ENCODE results near the gene PYROXD2.

Gene PYROXD2

DNA sequence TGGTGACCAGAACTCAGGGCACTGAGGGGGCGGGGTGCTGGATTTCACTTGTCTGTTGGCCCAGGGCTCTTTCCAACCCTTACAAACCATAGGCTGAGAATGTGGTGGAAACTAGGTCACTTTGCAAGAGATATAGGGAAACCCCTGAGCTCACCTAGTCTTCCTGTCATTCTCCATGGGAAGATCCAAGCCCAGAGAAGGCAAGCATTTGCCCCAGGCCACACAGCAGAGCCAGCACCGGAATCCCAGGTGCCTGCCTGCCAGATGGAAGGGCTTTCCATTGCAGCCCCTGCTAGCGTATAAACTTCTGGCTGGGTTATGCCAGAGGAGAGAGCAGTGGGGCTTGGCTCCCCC, 427 bp downstream of the PYROXD2 start:
- FAIRE-seq, result no peak

DNA sequence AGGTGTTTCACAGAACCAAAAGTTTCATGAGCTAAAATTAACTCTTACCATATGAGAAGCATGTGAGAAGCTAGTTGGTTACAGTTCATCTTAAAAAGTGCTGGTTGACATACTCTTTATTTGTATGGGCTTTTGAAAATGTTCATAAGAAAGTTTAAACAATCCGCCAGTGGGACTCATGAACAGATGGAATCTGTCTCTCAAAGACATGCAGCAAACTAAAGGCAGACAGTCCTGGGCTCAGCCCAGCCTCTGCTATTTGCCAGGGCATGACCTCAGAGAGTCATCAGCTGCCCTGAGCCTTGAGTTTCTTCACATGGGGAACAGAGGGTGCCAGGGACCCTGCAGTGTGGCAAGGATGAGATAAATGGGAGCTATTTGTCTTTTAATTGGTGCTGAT, 3.2 kb downstream of the PYROXD2 start:
- FAIRE-seq, result no peak

DNA sequence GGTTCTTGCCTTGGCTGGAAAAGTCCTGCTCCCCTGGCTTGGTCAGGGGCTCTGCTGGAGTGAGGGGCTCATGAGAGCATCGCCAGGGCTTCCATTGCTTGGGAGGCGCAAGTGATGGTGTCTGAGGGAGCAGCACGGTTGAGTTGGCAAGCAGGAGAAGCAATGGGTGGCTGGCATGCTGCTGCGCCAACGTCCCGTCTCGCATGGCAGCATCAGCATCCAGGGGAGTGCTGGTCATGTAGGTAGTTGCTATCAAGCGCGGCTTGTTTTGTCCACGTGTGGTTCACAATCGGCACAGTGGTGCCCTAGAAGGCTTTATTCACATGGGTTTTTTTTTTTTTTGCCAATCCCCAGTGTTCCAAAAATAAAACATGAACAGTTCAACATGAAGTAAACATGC, 3.8 kb downstream of the PYROXD2 start:
- no peak for FAIRE-seq

DNA sequence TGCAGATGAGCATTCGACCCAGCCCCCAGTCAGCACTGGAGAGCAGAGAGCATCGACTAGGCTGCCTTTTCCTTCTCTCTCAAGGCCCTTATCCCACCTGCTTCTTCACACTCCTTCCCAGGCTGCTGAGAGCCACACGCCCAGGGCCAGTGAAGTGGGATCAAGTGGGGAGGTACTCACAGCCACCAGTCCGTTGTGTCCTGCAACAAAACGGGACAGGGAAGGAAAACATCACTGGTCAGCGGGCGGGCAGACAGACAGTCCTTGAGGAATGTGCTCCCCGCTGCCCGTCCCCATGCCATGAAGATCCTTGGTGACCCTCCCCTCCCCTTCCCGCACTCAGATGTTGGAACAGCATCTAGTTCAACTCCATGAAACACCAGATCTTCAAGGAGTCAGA, 4.2 kb downstream of the PYROXD2 start:
- FAIRE-seq, result no peak

DNA sequence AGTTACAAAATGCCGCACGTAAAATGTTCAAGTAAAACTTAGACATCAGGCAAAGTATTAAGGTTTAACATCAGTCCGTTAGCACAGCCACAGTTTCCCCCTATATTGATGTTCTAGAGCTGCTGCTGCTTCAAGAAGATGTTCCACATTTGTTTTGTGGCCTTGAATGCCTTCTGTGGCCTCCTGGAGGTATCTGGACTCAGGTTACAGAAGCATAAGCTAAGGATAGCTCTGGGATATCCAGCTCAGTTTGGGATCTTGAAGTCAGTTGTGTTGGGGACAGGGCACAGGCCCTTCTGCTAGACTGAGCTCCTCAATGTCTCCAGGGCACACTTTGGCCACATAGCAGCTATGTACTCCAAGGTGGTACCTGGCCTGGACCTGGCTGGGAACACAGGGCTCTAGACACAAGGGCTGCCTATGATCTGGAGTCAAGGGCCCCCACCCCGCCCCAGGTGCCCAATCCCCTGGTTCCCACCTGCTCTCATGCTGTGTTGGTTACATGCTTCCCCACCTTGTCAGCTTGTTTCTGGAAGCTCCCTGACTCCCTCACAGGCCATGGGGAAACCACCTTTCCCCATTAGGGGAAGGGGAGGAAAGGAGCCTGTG, 4.7 kb downstream of the PYROXD2 start:
- FAIRE-seq, result no peak

DNA sequence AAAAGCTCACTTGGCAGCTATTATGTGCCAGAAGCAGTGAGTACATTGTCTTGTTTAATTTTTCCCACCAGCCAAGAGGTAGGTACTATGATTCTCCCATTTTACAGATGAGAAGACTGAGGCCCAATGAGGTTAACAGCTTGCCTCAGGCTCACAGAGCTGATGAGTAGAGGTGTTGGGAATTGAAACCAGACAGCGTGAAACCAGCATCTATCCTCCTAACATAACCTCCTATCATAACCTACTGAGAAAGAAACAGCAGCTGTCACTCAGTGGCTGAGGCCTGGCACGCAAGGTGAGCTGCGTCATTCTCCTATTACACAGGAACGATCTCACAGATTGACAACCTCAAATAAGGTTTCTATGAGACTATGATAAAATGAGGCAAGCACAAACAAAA, 6.2 kb downstream of the PYROXD2 start:
- no peak for FAIRE-seq

DNA sequence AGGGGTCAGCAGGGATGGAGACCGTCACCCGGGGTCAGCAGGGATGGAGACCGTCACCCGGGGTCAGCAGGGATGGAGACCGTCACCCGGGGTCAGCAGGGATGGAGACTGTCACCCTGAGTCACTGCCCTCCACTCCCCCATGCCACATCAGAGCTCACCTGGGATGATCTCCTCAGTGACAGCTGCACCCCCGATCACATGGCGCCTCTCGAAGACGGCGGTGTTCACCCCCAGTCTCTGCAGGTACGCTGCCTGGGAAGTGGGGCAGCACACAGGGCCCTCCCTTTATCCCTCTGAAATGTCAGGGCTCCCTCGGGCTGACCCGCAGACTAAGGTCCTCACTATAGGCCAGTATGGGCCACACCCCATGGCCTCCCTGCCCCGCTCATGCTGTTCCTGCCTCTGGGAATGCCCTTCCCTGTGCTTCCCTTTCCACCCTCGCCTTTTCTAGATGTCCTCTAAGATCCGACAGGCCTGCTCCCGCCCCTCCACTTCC, 7.2 kb downstream of the PYROXD2 start:
- FAIRE-seq, result no peak

DNA sequence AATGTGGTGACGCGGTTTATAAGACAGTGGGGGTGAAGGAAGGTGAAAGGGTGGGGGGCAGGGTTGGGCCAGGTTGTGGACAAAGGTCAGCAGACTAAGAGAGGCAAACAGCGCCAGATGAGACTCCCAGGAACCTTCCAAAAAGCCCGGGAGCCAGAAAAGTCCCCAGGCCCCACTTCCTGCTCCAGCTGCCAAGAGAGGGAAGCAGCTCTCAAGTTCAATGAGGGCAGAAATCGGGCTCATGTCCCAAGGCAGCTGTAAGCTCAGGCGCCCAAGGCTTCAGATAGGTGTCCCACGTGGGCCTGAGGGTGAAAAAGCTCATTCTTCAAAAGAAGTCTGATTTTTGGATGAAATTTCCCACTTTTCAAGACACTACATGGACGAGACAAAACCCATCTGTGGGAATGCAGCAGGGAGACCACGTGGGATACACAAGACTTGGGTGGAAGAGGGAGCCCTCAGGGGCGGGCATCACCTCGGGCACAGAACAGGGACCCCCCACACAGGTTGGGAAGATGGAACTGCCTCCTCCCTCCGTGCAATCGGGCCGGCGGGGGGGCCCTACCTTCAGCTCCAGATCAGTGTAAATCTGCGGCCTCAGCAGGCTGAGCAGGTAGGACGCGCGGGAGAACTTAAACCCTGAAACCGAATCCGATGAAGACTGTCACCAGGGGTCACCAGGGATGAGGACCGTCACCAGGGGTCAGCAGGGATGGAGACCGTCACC, 7.8 kb downstream of the PYROXD2 start:
- FAIRE-seq, result no peak

DNA sequence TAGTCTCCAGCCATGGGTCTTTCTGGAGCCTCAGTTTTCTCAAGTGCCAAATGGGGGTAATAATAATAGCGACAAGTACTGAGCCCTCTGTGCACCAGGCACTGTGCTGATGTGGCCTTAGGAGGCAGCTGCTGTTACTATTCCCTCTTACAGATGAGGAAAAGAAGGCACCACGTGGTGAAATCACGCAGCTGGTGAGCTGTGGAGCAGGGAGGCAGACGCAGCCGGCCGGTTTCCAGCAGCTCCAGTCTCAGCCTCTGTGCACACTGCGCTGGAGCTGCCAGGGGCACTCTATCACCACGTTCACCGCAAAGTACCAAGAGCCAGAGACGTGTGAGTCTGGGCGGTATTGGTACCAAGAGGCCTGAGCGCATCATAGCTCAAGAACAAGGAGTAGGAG, 9.6 kb downstream of the PYROXD2 start:
- FAIRE-seq, result no peak

DNA sequence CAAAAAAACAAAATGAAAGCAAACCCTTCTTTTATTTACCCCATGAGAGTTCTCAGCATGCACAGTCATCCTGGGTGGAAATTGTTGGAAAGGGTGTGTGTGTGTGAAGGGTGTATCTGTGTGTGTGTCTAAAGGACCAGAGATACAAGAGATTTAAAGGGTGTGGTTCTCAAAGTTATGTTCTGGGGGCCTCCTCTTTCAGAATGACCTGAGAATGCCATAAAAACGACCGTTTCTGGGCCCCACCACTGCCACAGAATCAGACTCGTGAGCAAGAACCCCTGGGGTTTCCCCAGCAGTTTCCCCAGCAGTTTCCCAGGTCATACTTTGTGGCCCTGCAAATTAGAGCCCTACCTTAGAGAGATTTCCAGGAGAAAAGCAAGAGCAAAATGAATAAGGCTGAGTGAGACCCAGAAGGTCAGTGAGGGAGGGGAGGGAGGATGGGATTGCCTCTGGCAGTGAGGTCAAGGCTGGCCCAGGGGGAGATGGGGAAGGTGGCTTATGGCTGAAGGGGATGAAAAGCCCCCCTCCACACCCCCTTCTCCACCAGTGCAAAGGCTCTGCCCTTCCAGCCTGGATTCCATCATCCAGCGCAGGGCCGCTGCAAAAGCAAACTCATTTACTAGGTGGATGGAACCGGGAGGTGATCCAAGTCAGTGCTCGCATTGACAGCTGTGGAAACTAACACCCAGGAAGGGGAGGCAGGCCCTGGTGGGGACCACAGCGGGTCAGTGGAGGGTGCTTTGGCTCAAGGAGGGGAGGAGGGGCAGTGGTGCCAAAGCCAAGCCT, 10.2 kb downstream of the PYROXD2 start:
- no peak for FAIRE-seq

DNA sequence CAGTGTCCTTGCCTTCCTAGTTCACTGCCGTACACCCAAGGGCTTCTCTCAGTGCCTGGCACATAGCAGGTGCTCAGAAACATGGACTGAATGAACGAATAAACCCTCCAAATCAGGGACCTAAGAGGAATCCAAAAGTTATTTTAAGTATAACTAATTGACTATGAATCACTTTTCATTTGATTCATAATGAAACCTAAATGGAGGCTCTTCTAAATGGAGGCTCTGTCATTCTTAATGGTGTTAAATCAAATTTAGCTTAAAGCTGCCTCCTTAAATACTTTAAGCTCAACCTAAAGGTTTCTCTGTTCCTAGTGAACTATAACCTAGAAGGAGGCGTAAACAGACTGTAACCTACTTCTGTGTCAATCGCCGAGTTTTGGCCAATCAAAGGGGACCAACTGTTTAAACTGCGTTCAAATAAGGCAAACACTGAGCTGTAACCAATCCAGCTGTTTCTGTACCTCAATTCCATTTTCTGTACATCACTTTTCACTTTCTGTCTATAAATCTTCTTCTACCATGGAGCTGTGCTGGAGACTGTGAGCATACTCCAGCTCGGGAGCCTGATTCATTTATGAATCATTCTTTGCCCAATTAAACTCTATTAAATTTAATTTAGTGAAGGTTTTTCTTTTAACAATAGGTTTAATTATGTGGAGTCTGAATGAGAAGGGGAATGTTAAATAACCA, 11.0 kb downstream of the PYROXD2 start:
- FAIRE-seq, result no peak

DNA sequence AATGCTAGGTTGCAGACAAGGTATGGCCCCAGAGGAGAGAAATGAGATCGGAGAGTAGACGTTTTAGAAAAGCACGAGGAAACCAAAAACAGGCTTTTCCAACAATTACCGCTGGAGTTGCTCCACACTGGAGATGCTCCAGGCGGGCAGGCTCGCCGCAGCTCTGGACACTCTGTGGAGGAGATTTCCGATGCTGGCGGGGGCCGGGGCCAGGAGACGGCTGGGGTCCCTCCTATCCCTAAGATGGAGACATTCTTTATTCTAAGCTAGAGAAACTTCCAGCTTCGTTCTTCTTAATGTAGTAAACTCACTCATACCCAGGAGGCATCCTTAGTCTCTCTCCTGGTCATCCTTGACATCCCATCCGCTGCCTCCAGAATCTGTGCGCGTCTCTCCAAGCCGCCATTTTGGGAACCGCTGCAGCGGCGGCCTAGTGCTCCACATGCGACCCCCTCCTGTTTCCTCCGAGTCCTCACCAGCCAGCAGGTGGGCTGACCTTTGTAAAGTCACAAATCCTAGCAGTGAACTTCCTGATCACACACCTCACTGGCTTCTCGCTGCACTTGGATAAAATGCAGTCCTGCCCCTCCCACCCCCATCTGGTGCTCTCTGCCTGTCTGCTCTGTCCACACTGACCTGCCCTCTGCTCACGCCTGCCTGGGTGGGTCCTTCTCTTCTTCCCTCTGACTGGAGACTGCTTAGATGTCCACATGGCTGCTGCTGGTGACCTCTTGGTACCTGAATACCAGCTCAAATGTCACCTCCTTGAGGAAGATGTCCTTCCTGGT, 11.9 kb downstream of the PYROXD2 start:
- no peak for FAIRE-seq

DNA sequence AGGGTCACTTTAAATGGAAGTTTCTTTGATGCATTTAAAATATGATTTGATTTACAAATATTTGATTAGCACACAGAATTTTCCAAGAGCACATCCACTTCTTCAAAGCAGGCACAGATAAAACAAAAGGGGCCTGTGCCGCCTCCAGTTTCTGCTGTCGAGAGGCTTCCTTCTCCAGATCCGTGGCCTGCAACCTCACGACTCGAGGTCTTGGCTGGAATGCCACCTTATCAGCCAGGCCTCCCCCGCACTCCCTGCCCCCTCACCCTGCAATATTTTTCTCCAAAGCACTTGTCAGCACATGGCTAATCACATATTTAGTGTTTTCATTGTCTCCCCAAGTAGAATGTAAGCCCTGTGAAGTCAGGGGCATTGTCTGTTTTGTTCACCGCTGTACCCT, 12.5 kb downstream of the PYROXD2 start:
- no peak for FAIRE-seq

DNA sequence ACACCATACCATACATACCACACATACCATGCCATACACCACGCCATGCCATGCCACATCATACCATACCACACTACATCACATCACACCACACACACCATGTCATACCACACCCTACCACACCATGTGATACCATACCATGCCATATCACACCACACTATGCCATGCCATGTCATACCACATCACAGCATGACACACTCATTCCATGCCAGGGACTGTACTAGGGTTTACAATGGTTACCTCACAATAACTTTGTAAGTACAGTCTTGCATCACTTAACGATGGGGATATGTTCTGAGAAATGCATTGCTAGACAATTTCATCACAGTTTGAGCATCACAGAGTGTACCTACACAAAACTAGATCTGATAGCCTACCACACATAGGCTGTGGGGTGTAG, 14.5 kb downstream of the PYROXD2 start:
- no peak for FAIRE-seq

DNA sequence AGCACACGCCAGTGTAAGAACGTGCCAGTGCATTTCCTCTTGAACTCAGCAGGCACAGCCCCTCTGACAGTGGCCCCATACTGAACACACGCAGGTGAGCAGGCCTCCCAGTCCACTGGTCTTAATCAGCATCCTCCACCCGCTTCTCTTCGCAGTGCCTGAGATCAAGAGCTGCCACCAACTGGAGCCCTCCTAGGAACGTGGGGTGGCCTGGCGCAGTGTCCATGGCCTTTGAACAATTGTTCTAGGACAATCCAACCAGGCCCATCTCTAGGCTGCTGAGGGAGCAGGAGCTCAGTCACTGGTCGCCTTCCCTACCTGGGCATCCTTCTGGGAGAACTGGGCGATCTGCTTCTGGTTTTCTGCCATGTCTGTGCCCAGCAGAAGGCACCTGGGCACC, 15.2 kb downstream of the PYROXD2 start:
- FAIRE-seq, result no peak

DNA sequence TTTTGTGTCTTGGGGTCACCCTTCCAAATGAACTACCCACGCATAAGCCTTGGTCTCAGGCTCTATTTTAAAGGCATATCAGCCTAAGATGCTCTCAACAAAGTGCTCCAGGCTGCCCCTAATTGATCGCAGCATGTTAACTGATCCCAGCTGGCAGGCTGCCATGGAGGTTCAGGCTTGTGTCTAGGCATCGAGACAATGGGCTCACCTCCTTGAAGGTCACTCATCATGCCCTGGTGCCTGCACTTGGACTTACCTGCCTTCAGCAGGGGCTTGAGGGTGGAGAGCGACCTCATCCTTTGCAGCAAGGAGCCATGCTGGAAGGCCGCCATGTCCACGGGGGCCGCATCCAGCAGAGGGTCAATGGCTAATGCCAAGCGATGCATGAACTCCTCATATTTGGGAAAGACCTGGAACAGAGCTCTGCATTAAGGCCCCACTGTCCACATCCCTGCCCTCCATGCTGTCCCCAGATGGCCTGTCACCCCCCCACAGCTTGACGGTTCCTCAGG, 17.8 kb downstream of the PYROXD2 start:
- no peak for FAIRE-seq

DNA sequence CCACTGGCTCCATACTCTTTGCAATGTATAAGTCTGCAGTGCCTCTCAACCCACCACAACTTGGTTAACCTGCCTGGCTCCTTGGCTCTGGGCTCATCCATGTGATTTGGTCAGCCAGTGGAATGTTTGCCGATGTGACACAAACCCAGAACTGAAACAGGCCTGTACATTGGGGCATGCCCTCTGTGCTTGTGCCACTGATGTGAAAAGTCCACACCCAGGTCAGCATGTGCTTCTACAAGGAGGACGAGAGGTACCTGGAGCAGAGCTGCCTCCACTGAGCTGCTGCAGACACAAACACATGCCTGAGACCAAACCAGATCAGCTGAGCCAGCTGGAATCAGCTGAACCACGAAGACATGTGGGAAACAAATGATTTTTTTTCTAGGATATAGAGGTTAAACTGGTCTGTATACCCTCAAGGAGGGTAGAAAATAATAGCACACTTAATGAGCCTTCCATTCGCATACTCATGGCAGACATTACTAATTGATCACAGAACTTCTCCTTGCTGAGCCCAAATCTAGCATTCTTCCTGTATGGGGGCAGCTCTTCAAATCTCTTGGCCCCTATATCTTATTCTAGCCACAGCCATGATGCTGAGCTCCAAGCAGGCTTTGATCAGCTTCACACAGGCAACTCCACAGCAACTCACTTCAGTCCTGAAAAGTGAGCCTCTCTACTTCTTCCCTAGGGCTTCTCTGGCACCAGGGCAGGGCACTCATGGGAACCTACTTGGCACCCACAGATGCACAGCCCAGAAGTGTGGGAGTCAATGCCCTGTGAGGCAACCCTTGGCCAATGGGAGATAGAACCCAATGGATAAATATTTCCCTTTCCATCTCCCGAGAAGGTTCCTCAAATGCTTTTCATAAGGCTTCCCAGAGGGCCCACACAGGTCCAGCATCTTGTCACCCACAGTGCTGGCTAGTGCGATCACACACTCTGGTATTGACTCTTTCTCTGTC, 18.6 kb downstream of the PYROXD2 start:
- no peak for FAIRE-seq

DNA sequence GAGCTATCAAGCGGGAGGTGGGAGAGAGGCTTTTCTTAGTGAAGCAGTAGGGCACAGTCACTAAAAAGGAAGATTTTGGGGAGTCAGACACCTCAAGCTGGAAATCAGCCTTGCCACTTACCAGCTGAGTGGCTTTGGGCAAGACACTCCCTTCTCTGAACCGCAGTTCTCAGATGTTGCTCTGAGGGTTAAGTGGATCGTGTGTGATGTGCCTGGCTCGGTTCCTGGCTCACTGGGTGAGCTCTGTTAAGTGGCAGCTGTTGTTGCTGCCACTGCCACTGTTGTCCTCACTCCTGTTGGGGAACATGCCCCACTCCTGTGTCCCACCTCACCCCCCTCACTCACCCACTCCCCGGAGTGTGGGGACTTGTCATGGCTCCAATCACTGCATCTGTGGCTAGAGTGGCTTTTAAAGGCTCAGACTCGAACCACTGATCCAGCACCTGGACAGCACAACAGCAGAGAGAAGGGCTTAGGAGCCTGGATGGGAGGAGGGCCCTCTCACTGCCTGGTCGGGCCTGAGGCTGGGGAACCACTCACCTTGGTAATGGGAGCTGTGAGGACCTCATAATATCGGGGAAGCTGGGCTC, 20.0 kb downstream of the PYROXD2 start:
- FAIRE-seq, result no peak

DNA sequence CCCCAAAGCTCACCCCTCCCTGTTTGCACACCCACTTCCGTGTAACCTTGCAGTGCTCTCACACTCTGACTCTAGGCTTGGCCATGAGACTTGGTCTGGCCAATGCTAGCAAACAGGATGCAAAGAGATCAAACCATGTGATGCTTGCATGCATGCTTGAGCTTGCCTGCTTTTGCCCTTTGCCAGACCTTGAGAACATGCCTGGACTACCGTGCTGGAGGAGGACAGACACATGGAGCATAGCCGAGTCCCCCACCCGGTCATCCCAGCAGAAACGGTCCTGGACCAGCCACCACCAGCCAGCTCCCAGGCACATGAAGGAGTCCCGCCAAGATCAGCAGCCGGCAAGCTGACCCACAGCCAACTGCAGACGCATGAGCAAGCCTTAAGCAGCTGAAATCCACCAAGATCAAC, 23.4 kb downstream of the PYROXD2 start:
- FAIRE-seq, result no peak

DNA sequence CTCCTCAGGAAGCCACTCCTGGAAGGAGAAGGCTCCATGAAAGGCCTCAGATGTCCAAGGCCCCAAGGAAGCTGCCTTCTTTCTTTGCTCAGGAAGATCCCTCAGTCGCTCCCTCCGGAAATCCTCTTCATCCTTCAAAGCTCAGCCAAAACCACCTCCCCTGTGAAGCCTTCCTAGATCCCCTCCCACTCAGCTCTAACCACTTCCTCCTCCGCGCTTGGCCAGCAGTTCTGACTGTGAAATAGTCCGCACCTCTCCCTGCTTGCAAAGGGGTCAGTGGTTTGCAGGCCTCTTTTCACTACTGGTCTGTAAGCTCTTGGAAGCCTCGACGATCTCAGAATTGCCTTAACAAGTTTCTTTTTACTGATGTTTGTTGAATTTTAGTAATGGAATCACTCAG, 23.9 kb downstream of the PYROXD2 start:
- FAIRE-seq, result no peak

DNA sequence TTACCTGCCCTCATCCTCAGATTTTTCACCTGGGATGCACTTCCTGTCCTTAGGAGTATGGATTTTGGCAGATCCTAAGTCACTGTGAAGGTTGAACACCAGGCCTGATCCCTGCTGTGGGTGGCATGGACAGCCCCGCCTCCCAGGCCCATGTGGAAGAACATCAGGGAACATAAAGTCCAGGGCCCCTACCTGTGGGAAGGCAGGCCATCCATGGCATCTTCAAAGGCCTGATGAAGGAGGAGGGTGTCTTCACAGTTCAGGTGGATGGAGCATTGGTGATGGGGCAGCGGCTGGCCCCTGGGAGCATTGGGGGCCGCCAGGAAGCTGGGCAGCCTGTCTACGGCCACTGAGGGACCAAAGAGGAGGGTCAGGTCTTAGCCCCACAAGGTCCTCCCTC, 24.6 kb downstream of the PYROXD2 start:
- FAIRE-seq, result no peak
